ENCODE data around the gene SMO.
"Not testable (repeated sequence)": the region's sequence is repeated elsewhere in the genome, so short reads cannot be mapped to it uniquely, and the experiment has no call there.

Gene SMO

DNA sequence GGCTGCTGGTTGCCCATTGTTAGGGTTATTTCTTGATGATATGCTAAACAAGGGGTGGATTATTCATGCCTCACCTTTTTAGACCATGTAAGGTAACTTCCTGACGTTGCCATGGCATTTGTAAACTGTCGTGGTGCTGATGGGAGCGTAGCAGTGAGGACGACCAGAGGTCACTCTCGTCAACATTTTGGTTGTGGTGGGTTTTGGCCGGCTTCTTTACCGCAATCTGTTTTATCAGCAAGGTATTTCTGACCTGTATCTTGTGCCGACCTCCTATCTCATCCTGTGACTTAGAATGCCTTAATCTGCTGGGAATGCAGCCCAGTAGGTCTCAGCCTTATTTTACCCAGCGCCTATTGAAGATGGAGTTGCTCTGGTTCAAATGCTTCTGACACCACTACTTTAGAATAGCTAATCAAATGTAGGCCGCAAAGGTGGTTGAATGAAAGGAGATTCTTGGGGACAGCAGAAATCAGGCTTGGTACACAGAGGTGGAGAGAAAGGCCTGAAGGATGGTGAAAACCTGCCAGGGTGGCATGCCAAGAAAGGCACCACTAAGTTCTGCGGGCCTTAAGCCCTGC lies 17.9 kb upstream of the SMO start:
- DNase-seq: no peak

DNA sequence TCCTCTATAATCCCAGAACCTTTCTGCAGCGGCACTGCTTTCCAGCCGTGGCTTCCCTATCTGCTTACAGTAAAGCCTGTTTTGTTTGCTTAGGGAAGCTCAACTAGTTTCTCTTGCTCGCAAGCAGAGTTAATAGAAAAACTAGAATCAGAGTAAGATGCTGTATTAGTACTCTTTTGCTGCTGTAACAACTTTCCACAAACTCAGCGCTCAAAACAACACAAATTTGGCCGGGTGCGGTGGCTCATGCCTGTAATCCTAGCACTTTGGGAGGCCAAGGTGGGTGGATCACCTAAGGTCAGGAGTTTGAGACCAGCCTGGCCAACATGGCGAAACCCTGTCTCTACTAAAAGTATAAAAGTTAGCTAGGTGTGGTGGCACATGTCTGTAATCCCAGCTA lies 14.6 kb upstream of the SMO start:
- DNase-seq: not testable (repeated sequence)

DNA sequence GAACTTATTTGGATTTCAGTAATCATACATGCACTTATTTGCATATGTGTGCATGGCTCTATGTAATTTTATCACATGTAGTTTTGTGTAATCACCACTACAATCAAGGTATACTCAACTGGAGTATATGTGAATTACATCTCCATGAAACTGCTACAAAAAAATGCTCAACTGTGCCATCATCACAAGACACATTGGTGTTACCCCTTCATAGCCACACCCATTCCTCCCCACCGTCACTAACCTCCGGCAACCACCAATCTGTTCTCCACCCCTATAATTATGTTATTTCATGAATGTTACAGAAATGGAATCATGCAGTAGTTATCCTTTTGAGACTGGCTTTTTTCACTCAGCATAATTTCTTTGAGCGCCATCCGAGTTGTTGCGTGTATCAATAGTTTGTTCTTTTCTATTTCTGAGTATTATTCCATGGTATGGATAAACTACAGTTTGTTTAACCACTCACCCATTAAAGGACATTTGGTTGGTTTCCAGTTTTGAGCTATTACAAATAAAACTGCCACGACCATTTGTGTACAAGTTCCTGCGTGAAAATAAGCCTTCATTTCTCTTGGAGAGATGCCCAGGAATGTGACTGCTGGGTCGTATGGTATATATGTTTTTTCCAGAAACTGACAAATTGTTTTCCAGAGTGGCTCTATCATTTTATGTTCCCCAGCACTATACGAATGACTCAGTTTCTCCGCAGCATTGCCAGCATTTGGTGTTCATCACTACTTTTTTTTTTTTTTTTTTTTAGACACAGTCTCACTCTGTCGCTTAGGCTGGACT lies 11.3 kb upstream of the SMO start:
- no peak for DNase-seq

DNA sequence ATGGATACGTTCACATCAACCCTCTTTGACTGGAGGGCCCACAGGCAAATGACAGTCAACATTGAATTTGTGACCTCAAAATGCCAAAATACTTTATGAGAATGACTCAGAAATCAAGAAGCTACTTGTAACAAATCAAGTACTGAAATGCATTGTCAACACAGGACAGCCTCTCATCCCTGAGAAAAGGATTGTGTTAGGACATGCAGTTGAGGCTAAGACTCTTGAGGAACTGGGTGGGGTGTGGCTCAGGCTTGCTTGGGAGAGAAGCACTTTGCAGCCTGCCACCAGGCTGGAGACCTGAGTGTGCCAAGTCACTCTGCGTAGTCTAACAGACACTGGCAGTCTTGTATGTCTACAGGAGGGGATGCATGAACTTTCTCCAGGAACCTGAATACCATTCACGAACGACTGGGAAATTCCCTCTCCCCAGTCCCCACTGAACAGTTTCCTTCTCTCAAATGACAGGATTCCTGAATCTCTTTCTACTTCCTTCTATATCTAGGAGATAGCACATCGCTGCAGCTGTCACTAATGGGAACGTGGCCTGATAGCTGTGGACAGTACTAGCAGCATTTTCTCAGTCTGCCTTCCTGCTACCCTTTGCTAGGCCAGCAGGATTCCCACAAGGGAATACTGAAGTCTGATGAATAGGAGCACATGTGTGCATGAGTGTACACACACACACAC lies 3.3 kb upstream of the SMO start:
- no peak for DNase-seq

DNA sequence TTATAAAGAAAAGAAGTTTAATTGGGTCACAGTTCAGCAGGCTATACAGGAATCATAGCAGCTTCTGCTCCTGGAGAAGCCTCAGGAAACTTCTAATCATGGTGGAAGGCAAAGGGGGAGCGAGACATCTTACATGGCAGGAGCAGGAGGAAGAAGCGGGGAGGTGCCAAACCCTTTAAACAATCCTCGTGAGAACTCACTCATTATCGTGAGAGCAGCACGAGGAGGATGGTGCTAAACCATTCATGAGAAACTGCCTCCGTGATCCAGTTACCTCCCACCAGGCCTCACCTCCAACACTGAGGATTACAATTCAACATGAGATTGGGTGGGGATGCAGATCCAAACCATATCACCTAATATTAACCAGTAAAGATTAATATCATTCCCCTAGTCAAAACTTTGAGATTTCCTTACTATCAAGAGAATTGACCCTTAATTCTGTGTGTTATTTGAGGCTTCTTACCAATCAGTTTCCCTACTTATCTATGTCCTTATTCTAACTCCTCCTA lies 1.6 kb upstream of the SMO start:
- DNase-seq: no peak

DNA sequence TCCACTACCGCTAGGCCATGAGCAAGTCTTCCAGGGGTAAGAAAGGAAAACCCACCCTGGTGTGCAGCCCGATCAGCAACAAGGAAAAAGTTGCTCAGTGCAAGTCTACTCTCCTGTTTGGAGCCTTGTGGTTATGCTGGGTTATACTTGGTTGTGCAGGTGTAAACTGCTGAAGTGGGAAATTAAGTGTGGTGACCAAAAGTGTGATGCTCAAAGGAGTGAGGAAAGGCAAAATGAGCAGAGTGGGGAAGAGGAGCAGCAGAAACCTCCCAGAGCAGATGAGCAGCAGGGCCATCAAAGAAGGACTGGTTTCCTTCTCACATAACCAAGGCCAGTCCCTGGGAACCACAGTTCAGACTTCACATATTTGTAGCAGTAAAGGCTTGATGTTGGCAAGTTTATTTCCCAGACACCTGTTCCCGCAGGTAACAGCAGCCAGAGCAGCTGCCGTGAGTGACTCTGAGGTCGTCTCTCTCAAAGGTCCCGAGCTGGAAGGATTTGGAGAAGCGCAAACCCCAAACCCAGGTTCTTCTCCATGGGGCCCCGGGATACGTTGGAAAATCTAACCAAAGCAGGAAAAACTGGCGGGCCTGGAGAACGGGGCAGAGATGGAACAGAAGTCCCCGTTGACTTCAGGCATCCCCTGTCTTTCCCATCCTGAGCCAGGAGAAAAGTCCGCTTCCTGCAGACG lies 607 bp upstream of the SMO start:
- no peak for DNase-seq

DNA sequence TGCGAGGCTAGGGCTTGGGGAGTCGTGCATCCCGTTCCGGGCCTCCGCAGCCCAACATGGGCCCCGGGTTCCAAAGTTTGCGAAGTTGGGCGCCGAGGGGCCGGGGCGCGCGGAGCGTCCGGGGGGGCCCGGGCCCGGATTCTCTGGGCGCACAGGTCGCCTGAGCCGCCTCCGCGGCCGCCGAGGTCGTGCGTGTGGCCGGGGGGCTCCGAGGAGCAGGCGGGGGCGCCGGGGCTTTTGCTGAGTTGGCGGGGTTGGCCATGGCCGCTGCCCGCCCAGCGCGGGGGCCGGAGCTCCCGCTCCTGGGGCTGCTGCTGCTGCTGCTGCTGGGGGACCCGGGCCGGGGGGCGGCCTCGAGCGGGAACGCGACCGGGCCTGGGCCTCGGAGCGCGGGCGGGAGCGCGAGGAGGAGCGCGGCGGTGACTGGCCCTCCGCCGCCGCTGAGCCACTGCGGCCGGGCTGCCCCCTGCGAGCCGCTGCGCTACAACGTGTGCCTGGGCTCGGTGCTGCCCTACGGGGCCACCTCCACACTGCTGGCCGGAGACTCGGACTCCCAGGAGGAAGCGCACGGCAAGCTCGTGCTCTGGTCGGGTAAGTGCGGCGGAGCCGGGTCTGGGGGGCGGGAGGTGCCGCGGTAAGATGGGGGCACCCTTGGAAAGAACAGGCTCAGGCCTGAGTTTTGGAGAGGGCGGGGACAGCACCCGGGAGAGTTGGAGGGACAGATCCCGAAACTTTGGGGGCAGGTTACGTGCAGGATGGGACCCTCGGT lies 643 bp downstream of the SMO start:
- peak; percentile 6 for DNase-seq

DNA sequence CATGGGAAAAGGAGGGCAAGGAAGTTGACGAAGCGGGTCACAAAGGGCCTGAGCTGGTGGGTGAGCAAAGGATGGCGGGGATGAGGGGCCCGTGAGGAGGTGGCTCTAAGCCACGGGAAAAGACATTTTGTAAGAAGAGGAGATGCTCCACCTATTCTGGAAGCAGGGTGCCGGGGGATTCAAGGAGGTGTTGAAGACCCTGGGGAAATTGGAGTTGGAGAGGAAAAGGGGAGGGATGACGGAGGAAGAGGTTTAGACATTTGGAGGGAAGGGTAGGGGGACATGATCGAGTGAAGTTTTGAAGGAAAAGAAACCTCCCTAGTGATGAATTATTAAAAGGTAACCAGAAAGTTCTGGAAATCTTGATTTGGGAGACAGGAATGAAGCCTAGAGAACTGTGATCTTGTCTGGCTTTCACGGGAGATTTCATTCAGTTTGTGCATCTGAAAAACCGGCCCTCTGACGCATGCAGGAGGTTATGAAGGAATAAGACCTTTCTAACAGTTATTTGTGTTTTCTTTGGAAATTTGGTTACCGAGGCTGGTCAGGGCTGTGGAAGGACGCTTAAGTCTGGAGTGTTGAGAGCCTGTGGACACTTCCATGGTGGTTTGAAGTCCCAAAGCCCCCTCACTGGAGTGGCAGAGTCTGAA lies 1.4 kb downstream of the SMO start:
- DNase-seq: no peak

DNA sequence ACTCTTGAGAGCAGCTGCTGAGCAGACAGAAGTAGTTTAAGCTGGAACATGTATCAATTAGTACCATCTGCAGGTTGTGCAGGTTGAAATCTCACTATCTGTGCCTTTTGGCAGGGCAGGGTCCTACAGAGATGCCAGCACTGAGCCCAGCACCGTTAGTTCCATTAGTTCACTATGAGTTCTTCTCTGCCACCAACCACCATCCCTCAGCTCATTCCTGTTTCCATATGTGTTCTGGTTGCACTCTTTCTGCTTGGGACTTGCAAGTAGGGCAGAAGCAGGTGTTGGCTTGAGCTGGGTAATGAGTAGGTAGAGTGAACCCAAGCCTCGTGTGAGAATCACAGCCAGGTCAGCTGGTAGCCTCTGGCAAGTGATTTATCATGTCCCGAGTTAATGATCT lies 2.8 kb downstream of the SMO start:
- no peak for DNase-seq

DNA sequence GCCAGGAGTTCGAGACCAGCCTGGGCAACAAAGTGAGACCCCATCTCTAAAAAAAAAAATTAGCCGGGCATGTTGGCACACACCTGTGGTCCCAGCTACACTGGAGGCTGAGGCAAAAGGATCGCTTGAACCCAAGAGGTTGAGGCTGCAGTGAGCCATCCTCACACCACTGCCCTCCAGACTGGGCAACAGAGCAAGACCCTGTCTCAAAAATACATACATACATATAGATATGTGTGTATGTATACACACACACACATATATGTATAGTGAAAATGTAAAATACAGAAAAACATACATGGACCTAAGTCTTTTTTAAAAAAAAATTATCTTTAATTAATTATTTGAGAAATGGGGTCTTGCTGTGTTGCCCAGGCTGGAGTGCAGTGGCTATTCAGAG lies 5.5 kb downstream of the SMO start:
- DNase-seq: no peak

DNA sequence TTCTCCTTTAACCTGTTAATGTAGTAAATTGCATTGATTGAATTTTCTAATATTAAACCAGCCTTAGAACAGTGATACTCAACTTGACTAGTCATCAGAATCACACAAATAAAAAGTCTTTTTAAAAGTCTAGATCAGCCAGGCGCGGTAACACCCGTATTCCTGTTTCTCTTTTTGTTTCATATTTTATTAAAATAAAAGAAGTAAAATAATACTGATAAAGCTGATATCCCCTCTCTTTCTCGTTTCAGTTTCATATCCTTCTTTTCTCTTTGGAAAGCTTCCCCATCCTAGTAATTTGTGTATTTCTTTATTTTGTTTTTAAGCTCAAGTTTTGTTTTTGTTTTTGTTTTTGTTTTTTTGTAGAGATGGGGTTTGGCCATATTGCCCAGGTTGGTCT lies 9.3 kb downstream of the SMO start:
- no peak for DNase-seq

DNA sequence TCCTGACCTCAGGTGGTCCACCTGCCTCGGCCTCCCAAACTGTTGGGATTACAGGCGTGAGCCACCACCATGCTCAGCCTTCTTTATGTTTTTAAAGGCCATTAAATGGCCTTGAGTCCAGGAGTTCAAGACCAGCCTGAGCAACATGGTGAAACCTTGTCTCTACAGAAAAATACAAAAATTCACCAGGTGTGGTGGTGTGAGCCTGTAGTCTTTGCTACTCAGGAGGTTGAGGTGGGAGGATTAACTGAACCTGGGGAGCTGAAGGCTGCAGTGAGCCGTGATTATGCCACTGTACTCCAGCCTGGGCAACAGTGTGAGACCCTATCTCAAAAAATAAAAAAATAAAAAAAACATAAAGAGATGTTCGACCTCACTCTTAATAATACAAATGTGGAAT lies 11.0 kb downstream of the SMO start:
- DNase-seq: no peak

DNA sequence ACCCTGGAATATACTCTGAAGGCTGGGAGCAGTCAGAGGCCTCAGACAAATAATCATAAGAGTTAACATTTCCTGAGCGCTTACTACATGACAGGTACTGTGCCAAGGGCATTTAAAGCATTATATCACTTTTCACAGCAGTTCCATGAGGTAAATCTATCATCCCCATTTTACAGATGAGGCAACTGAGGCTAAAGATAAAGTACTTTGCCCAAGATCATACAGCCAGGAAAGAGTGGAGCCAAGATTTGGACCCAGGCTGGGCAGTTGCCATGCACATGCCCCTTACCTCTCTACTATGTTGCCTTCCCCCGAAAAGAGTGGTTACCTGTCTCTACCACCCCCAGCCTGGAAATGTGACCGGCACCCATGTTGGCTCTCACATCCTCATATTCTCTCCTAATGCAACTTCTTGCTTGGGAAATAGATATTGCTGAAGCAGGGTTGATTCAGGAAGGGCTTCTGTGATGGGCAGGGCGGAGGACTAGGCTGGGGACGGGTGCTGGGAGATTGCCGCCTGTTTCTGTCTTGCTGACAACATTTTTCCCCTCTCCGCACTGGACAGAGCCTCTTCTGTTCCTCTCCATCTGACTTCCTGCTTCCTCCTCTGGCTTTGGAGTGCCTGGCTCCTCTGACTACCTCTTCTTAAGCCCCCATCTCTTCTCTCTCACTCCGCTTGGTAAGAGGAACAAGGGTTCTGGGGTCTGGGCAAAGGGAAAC lies 13.8 kb downstream of the SMO start:
- DNase-seq: no peak

DNA sequence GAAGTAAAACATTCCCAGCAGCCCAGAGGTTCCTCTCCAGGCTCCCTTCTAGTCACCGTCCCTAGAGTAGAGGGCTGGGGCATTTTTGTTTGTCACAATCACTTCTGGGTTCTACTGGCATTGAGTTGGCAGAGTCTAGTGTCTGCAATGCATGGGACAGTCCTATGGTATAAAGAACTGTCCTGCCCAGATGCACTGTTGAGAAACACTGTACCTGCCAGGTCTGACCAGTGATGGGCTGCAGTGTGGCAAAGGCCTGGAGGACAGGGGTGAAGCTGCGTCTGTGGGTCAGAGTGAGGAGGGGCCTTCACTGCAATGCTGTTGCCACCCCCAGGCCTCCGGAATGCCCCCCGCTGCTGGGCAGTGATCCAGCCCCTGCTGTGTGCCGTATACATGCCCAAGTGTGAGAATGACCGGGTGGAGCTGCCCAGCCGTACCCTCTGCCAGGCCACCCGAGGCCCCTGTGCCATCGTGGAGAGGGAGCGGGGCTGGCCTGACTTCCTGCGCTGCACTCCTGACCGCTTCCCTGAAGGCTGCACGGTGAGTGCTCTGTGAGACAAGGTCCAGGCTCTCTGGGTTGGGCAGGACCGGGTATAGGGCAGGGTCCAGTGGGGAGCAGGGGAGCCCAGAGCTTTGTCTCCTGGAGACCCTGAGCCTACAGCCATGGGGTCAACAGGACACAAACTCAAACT lies 14.8 kb downstream of the SMO start:
- DNase-seq: no peak

DNA sequence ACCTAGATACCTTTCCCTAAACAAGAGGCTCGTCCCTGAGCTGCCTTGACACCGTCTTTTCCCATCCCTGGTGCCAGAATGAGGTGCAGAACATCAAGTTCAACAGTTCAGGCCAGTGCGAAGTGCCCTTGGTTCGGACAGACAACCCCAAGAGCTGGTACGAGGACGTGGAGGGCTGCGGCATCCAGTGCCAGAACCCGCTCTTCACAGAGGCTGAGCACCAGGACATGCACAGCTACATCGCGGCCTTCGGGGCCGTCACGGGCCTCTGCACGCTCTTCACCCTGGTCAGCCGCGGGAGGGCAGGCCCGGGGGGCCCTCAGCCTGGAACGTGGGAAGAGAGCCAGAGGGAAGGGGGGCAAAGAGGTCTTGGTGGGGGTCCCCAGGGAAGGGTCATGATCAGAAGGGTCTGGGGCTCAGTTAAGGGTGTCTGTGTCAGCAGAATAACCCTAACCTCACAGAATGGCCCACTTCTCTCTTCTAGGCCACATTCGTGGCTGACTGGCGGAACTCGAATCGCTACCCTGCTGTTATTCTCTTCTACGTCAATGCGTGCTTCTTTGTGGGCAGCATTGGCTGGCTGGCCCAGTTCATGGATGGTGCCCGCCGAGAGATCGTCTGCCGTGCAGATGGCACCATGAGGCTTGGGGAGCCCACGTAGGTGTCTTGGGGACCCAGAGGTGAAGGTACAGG lies 16.8 kb downstream of the SMO start:
- no peak for DNase-seq

DNA sequence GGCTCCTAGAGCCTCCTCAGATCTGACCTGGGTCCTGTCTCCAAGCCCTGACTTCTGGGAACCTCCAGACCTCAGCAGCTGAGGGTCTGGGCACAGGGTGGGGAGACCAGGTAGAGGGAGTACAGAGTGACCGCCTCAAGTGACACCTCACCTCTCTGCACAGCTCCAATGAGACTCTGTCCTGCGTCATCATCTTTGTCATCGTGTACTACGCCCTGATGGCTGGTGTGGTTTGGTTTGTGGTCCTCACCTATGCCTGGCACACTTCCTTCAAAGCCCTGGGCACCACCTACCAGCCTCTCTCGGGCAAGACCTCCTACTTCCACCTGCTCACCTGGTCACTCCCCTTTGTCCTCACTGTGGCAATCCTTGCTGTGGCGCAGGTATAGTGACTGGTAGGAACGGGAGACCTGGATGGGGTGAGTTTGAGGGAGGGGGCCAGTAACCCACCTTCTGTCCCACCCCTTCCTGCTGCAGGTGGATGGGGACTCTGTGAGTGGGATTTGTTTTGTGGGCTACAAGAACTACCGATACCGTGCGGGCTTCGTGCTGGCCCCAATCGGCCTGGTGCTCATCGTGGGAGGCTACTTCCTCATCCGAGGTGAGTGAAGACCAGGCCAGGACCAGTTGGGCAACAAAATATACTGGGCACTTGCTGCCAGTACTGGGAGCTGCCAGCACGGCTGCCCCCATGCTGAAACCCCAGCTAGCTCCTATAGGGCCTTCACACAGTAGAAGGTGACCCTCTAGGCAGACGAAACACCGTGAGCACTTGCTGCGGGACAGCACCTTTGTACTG lies 17.8 kb downstream of the SMO start:
- DNase-seq: no peak

DNA sequence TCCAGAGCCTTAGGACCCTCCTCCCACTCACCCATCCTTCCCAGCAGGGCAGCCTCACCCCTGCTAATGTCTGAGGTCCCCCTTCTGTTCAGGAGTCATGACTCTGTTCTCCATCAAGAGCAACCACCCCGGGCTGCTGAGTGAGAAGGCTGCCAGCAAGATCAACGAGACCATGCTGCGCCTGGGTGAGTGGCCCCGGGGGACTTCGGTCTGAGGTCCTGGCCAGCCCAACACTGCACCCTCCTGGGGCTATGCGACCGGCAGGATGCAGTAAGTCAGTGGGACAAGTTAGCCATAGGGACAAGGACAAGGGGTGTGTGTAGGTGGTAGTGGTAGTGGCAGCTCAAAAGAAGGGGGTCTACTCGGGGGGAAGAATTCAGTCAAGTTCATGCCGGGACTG lies 20.2 kb downstream of the SMO start:
- DNase-seq: no peak

DNA sequence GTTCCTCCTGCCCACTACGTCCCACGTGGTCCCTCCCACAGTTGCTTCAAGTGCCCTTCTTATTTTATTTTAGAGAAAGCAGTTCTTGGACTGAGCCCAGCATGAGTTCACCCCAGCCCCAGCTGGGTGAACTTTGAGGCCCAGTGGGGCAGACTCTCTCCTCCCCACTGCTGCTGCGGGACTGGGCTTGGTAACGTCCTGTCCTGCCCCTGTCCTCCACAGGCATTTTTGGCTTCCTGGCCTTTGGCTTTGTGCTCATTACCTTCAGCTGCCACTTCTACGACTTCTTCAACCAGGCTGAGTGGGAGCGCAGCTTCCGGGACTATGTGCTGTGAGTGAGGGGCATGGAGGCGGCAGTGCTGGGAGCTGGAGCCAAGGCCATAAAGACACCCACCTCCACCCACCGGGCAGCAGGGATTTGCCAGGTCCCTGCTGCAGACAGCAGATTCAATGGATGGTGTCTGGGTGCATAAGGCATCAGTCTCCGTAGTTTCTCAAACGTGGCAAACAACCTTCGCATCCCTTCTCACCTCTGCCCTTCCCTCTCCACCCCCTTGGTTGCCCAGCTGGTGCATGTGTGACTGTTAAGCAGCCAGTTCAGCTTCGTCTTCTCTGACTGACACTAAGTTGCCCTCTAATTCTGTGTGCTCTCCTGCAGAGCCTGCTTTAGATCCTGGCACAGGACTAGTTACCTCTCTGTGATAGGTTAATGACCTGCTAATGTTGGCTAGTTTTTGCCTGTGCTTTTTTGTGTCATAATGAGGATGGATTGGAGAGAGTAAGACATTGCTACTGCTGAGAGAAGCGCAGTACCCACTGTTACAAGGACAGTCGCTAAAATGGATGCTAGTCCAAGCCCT lies 20.9 kb downstream of the SMO start:
- no peak for DNase-seq
